GM06990 (cell line): ENCODE results near the gene RGS9BP.

Source experiments
- DNase-seq: peaks from one replicate; pipeline ENCODE4 v3.0.0-alpha.2; 2011; ENCODE audit not compliant: insufficient read length; ENCODE audit errors: extremely low read depth
- H3K27me3 ChIP-seq: replicated peaks from 2 replicates; pipeline ENCODE4 v1.6.0; 2011; ENCODE audit warnings: low read length; ENCODE audit not compliant: control insufficient read depth, insufficient read depth
- H3K36me3 ChIP-seq: 2 replicates; pipeline ENCODE4 v1.5.1; 2011; ENCODE audit warnings: low read length; ENCODE audit not compliant: control insufficient read depth, insufficient read depth
- H3K4me3 ChIP-seq: replicated peaks from 2 replicates; pipeline ENCODE4 v1.5.1; 2011; ENCODE audit warnings: low read depth, mild to moderate bottlenecking, control low read depth, low read length
- TF ChIP-seq, protein P1 (sequence below): IDR thresholded peaks from 2 replicates; pipeline ENCODE4 v1.5.1; 2011; ENCODE audit warnings: low read length, control low read depth, mild to moderate bottlenecking, inconsistent platforms; ENCODE audit not compliant: insufficient read depth, poor library complexity, severe bottlenecking

Gene RGS9BP

DNA sequence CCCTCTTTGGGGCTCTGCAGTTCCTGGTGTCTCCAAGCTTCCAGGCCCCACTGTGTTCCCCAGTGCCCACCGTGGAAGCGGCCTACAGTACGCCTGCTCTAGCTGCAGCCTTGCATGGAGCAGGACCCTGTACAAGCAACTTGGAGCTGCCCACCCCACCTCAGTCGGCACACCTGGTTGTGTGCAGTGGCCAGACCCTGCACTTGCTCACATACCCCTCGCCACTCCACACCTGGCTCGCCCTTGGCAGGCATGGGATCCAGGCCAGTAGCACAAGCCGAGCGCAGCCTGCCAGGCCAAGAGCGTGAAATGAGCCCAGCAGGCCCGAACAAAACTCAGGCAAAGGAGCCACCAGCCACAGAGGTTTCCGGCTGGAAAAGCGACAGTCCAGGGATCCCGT, 37.0 kb upstream of the RGS9BP start:
- H3K36me3 ChIP-seq, result peaks cover 30% of the 10 kb centered on the region
- H3K27me3 ChIP-seq, result no peaks in the 10 kb centered on the region
- no peak overlapping the region for H3K4me3 ChIP-seq
- TF ChIP-seq, protein P1, sequence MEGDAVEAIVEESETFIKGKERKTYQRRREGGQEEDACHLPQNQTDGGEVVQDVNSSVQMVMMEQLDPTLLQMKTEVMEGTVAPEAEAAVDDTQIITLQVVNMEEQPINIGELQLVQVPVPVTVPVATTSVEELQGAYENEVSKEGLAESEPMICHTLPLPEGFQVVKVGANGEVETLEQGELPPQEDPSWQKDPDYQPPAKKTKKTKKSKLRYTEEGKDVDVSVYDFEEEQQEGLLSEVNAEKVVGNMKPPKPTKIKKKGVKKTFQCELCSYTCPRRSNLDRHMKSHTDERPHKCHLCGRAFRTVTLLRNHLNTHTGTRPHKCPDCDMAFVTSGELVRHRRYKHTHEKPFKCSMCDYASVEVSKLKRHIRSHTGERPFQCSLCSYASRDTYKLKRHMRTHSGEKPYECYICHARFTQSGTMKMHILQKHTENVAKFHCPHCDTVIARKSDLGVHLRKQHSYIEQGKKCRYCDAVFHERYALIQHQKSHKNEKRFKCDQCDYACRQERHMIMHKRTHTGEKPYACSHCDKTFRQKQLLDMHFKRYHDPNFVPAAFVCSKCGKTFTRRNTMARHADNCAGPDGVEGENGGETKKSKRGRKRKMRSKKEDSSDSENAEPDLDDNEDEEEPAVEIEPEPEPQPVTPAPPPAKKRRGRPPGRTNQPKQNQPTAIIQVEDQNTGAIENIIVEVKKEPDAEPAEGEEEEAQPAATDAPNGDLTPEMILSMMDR, result no peak
- no peak for DNase-seq

DNA sequence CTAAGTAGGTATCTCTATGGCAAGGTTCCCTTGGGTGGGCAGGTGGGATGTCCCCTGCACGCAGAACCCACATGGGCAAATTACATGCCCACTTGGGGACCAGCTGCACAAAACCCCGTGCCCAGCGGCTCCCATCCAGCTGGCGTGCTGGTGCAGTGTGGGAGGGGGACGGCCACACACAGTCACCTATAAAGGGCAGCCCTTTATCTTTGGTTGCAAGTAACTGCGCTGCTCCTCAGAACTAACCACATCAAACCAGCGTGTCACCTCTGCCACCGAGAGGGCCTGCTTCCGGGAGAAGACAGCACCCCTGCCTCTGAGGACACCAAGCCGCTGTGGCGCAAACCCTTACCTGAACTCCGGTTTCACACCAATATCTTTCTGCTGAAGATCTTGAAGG, 32.9 kb upstream of the RGS9BP start:
- no peak for DNase-seq
- H3K4me3 ChIP-seq, result no peak overlapping the region
- no peaks in the 10 kb centered on the region for H3K27me3 ChIP-seq
- peaks cover 29% of the 10 kb centered on the region for H3K36me3 ChIP-seq
- TF ChIP-seq, protein P1, result no peak

DNA sequence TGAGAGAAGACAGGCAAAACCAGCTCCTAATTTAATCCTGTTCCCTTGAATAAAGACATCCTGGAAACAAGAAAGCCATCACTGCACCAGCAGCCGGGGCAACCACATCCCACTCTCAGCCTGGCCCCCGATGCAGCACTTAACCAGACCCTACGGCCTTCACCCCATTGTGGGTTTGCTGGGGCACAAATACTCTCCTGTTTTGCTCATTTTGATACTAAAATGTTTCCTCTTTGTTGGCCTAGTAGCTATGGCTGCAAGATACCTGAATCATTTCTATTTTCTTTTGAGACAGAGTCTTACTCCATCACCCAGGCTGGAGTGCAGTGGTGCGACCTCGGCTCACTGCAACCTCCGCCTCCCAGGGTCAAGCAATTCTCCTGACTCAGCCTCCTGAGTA, 29.1 kb upstream of the RGS9BP start:
- TF ChIP-seq, protein P1, result no peak
- peaks cover 14% of the 10 kb centered on the region for H3K36me3 ChIP-seq
- H3K4me3 ChIP-seq, result no peak overlapping the region

DNA sequence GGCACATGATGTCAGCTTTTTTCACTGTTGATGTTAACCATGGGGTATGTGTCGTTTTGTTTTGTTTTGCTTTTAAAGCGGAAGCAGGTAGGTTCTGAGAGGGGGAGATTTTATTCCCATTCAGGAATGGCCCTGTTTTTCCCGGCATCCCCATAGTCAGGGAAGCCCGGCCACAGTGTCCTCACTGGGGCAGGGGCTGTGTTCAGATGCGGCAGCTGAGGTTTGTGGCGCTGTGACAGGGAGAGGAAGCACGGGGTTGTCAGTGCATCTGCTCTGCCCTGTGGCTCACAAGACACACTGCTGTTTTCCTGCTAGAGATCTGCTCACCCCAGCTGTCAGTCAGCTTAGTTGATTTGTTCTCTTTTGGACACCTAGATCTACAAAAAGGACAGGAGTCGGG, 28.3 kb upstream of the RGS9BP start:
- TF ChIP-seq, protein P1, result no peak

More for the DNA sequence above, 29.1 kb upstream of the RGS9BP start:
- DNase-seq, result peak; percentile 34
- no peaks in the 10 kb centered on the region for H3K27me3 ChIP-seq

DNA sequence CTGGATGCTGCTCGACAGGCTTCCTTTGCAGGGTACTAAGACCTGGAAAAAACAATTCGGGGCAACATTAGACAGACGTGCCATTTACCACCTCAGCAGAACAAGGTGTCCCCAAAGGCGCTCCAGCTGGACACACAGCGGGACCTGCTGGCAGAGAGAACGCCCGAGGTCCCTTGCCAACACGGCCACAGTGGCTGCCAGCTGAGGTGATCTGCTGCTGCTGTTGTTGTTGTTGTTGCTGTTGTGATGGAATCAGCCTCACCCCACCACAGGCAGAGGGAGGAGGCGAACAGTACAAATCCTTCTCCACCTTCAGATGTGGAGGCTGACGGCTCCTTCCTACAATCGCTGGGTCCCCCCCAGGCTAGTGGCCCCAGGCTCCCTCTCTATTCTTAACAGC, 25.9 kb upstream of the RGS9BP start:
- Histone ChIP-seq H3K4me3 (no peak overlapping the region), H3K27me3 (no peaks in the 10 kb centered on the region), H3K36me3 (peaks cover 3% of the 10 kb centered on the region)
- no peak for DNase-seq
- TF ChIP-seq, protein P1, result no peak

More for the DNA sequence above, 28.3 kb upstream of the RGS9BP start:
- Histone ChIP-seq H3K36me3 (peaks cover 13% of the 10 kb centered on the region), H3K27me3 (no peaks in the 10 kb centered on the region), H3K4me3 (no peak overlapping the region)
- DNase-seq, result no peak

DNA sequence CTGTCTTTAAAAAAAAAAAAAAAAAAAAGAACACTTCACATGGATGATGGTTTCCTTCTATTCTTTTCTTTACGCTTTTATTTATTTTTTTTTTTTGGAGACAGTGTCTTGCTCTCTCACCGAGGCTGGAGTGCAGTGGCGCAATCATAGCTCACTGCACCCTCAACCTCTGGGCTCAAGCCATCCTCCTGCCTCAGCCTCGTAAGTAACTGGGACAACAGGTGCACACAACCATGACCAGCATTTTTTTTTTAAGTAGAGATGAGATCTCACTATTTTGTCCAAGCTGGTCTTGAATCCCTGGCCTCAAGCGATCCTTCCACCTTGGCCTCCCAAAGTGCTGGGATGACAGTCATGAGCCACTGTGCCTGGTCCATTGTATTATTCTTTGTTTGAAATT, 25.0 kb upstream of the RGS9BP start:
- peaks cover 3% of the 10 kb centered on the region for H3K36me3 ChIP-seq
- no peaks in the 10 kb centered on the region for H3K27me3 ChIP-seq
- TF ChIP-seq, protein P1, result no peak
- H3K4me3 ChIP-seq, result no peak overlapping the region
- DNase-seq, result no peak
